Keratinocyte (primary cell): Measurements from ENCODE around the gene KCNQ1OT1. TPM values are rescaled to one million over a fixed set of nuclear protein-coding genes. Genes with fewer than 3 reads are reported as not detected.

Source experiments
- DNase-seq: peaks from one replicate; pipeline ENCODE4 v3.0.0-alpha.2; 2011; ENCODE audit warnings: low read depth, missing footprints, low spot score
- FAIRE-seq: peaks from 2 replicates; lab custom pipeline; 2011; peaks lifted over from hg19 to GRCh38; lab: Jason Lieb, UNC
- H2AFZ ChIP-seq: 2 replicates; pipeline ENCODE4 v1.6.0; 2012; ENCODE audit warnings: low read length, control low read depth, inconsistent platforms; ENCODE audit not compliant: control insufficient read depth
- H3K27ac ChIP-seq: 2 replicates; pipeline ENCODE4 v1.5.1; 2011; ENCODE audit warnings: low read length; ENCODE audit not compliant: control insufficient read depth, insufficient read depth
- H3K27me3 ChIP-seq: 3 replicates; pipeline ENCODE4 v1.6.0; 2011; ENCODE audit warnings: low read length; ENCODE audit not compliant: control insufficient read depth, insufficient read depth; ENCODE audit errors: extremely low read depth
- H3K36me3 ChIP-seq, 2 experiments: 2 replicates in 1 of 2; 3 replicates in 1 of 2; pipeline ENCODE4 v1.5.1; 2011; ENCODE audit warnings: low read length in 2 of 2, mild to moderate bottlenecking in 1 of 2; ENCODE audit not compliant: control insufficient read depth in 2 of 2, insufficient read depth in 2 of 2; ENCODE audit errors: extremely low read depth in 1 of 2
- H3K4me1 ChIP-seq: 3 replicates; pipeline ENCODE4 v1.5.1; 2011; ENCODE audit warnings: low read length; ENCODE audit not compliant: control insufficient read depth, insufficient read depth; ENCODE audit errors: extremely low read depth
- H3K4me2 ChIP-seq: 3 replicates; pipeline ENCODE4 v1.6.0; 2011; ENCODE audit warnings: low read depth, low read length; ENCODE audit not compliant: control insufficient read depth, insufficient read depth; ENCODE audit errors: extremely low read depth
- H3K4me3 ChIP-seq, 3 experiments: fragments of 200-600 bp in 1 of 3; sonication (generic) in 1 of 3; 2 replicates in 2 of 3; 3 replicates in 1 of 3; pipeline ENCODE4 v1.5.1; 2011 to 2016; ENCODE audit warnings: low read length in 3 of 3, mild to moderate bottlenecking in 3 of 3, control low read depth in 2 of 3, inconsistent platforms in 1 of 3, low read depth in 1 of 3, mixed read lengths in 1 of 3, mixed run types in 1 of 3, moderate library complexity in 1 of 3; ENCODE audit not compliant: control insufficient read depth in 2 of 3, insufficient read depth in 2 of 3; ENCODE audit errors: extremely low read depth in 1 of 3
- H3K79me2 ChIP-seq: 2 replicates; pipeline ENCODE4 v1.6.0; 2012; ENCODE audit warnings: low read length; ENCODE audit not compliant: control insufficient read depth, insufficient read depth
- H3K9ac ChIP-seq: 3 replicates; pipeline ENCODE4 v1.6.0; 2011; ENCODE audit warnings: low read length; ENCODE audit not compliant: control insufficient read depth, insufficient read depth; ENCODE audit errors: extremely low read depth
- H3K9me1 ChIP-seq: 3 replicates; pipeline ENCODE4 v1.6.0; 2011; ENCODE audit warnings: low read length; ENCODE audit not compliant: control insufficient read depth, insufficient read depth; ENCODE audit errors: extremely low read depth
- H3K9me3 ChIP-seq: 2 replicates; pipeline ENCODE4 v1.5.1; 2012; ENCODE audit warnings: low read depth, low read length; ENCODE audit not compliant: control insufficient read depth
- H4K20me1 ChIP-seq: 3 replicates; pipeline ENCODE4 v1.6.0; 2011; ENCODE audit warnings: low read length; ENCODE audit not compliant: control insufficient read depth, insufficient read depth; ENCODE audit errors: extremely low read depth
- EZH2 ChIP-seq: IDR thresholded peaks from one replicate; pipeline ENCODE4 v1.6.1; 2012; ENCODE audit warnings: inconsistent platforms, mild to moderate bottlenecking, low read length, moderate library complexity
- dilution Hi-C: fragments of 300-500 bp; cut with MboI; formaldehyde crosslinking; loops from one replicate; pipeline ENCODE4 v1.7.0; 2020; ENCODE audit warnings: low sequenced_read_pairs; ENCODE audit not compliant: extremely low pct_ligation_motif_present
- polyA plus RNA-seq, 5 experiments: library from polyadenylated mRNA; depleted of rRNA in 3 of 5; stranded (reverse) in 3 of 5; stranded (forward) in 1 of 5; unstranded in 1 of 5; fragments of >200 nt; gene quantifications; 1 replicate in 1 of 5; 2 replicates in 3 of 5; 3 replicates in 1 of 5; pipeline versions ENCODE4 v1.2.1 to v1.2.3, GENCODE V29; 2011 to 2012; ENCODE audit warnings: missing spikeins in 2 of 5, low read depth in 1 of 5, low replicate concordance in 1 of 5
- TF ChIP-seq, protein P1 (sequence below), 3 experiments: IDR thresholded peaks in 1 of 3; conservative IDR thresholded peaks in 1 of 3; optimal IDR thresholded peaks in 1 of 3; 2 replicates in 2 of 3; 3 replicates in 1 of 3; pipeline versions ENCODE3 to v1.5.1; 2011; ENCODE audit warnings: low read length in 3 of 3, mild to moderate bottlenecking in 3 of 3, moderate library complexity in 2 of 3, control low read depth in 1 of 3, inconsistent platforms in 1 of 3; ENCODE audit not compliant: insufficient read depth in 2 of 3; ENCODE audit errors: extremely low read depth in 1 of 3

Gene KCNQ1OT1
- polyA plus RNA-seq, 1 donor (not counting 4 experiments of a cell fraction or from before 2014, with no cell fraction given): 0.07 TPM

DNA sequence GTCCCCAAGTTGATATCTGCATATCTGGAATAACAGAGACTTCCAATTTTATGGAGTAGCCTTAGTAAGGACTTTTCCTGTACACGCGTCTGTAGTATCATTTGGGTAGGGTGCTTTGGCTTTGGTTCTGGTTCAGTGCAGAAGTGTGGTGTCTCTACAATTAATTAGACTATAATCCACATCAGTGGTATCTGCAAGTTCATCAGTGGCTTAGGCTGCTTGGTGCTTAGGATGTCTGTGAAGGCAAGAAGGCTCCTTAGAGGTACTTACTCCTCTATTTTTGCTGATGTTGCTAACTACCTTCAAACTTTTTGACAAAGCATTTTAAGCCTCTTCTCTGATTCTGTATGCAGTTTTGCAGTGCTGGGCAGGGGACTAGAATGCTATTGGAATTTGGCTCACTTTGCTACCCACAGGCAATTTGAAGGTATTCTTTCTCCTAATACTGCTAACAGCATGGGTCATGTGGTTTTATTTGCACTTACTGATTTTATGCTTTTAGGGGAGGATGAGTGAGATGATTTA lies 49.4 kb downstream of the KCNQ1OT1 start:
- no peak for FAIRE-seq

DNA sequence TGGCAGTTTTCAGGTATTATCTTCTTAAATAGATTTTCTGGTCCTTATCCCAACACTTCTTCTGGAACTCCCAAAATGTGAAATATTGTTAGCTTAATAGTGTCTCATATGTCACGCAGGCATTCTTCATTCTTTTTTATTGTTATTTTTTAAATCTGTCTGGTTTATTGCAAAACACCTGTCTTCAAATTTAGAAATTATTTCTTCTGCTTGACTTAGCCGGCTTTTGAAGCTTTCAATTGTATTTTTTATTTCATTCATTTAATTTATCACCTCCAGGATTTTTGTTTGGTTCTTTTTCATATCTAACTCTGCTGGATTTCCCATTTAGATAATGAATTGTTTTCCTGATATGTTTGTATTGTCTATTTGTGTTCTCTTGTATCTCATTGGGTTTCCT lies 49.9 kb downstream of the KCNQ1OT1 start:
- DNase-seq: no peak
- peaks cover 2% of the 10 kb centered on the region for H3K27me3 ChIP-seq
- no peaks in the 10 kb centered on the region for H3K79me2 ChIP-seq
- H3K27ac ChIP-seq: no peak overlapping the region
- FAIRE-seq: no peak
- H3K36me3 ChIP-seq: no peaks in the 10 kb centered on the region
- TF ChIP-seq EZH2: no peak
- TF ChIP-seq, protein P1, sequence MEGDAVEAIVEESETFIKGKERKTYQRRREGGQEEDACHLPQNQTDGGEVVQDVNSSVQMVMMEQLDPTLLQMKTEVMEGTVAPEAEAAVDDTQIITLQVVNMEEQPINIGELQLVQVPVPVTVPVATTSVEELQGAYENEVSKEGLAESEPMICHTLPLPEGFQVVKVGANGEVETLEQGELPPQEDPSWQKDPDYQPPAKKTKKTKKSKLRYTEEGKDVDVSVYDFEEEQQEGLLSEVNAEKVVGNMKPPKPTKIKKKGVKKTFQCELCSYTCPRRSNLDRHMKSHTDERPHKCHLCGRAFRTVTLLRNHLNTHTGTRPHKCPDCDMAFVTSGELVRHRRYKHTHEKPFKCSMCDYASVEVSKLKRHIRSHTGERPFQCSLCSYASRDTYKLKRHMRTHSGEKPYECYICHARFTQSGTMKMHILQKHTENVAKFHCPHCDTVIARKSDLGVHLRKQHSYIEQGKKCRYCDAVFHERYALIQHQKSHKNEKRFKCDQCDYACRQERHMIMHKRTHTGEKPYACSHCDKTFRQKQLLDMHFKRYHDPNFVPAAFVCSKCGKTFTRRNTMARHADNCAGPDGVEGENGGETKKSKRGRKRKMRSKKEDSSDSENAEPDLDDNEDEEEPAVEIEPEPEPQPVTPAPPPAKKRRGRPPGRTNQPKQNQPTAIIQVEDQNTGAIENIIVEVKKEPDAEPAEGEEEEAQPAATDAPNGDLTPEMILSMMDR (optimal IDR thresholded peaks at IDR 0.05 in 1 of 3, IDR thresholded peaks at IDR 0.05 in 1 of 3, conservative IDR thresholded peaks at IDR 0.05 in 1 of 3; ENCODE audit: extremely low read depth in 1 of 3, insufficient read depth in 2 of 3, low read length in 3 of 3): no peak
- H2AFZ ChIP-seq: no peak overlapping the region
- peaks cover 5% of the 10 kb centered on the region for H3K9me3 ChIP-seq
- dilution Hi-C loops: no loop called here
- no peaks in the 10 kb centered on the region for H3K9me1 ChIP-seq
- H3K4me2 ChIP-seq: no peak overlapping the region
- no peak overlapping the region for H3K4me3 ChIP-seq
- no peaks in the 10 kb centered on the region for H4K20me1 ChIP-seq
- no peak overlapping the region for H3K9ac ChIP-seq
- no peaks in the 10 kb centered on the region for H3K4me1 ChIP-seq

More for the DNA sequence above, 49.4 kb downstream of the KCNQ1OT1 start:
- no peak overlapping the region for H2AFZ ChIP-seq
- no peaks in the 10 kb centered on the region for H3K9me1 ChIP-seq
- H4K20me1 ChIP-seq: no peaks in the 10 kb centered on the region
- H3K9ac ChIP-seq: no peak overlapping the region
- DNase-seq: no peak
- H3K36me3 ChIP-seq: no peaks in the 10 kb centered on the region
- no peak overlapping the region for H3K27ac ChIP-seq
- H3K4me1 ChIP-seq: no peaks in the 10 kb centered on the region
- peaks cover 2% of the 10 kb centered on the region for H3K9me3 ChIP-seq
- H3K27me3 ChIP-seq: peaks cover 2% of the 10 kb centered on the region
- H3K79me2 ChIP-seq: no peaks in the 10 kb centered on the region
- H3K4me2 ChIP-seq: no peak overlapping the region
- dilution Hi-C loops: no loop called here
- H3K4me3 ChIP-seq: no peak overlapping the region
- TF ChIP-seq, protein P1 (optimal IDR thresholded peaks at IDR 0.05 in 1 of 3, IDR thresholded peaks at IDR 0.05 in 1 of 3, conservative IDR thresholded peaks at IDR 0.05 in 1 of 3; ENCODE audit: extremely low read depth in 1 of 3, insufficient read depth in 2 of 3, low read length in 3 of 3): no peak
- TF ChIP-seq EZH2: no peak
